DND-41 (cell line): ENCODE results near the gene RAI2.

Experiments
- ATAC-seq: fragments of 200-7000 bp; cut with Tn5 transposase; 3 replicates; pipeline ENCODE4 v1.9.1; 2021; ENCODE audit warnings: low read depth; ENCODE audit not compliant: insufficient read depth
- DNase-seq: peaks from one replicate; pipeline ENCODE4 v3.0.0-alpha.2; 2020
- H2AFZ ChIP-seq: 2 replicates; pipeline ENCODE4 v1.6.0; 2012; ENCODE audit warnings: low read depth, low read length
- H3K27ac ChIP-seq: 2 replicates; pipeline ENCODE4 v1.5.1; 2012; ENCODE audit warnings: low read length, inconsistent platforms
- H3K27me3 ChIP-seq: fragments of 200-600 bp; sonication (generic); 2 replicates; pipeline ENCODE4 v1.6.0; 2012; ENCODE audit warnings: low read length, mild to moderate bottlenecking, inconsistent platforms; ENCODE audit not compliant: insufficient read depth, poor library complexity
- H3K36me3 ChIP-seq: 2 replicates; pipeline ENCODE4 v1.5.1; 2012; ENCODE audit warnings: low read length, inconsistent platforms; ENCODE audit not compliant: insufficient read depth
- H3K4me1 ChIP-seq: 2 replicates; pipeline ENCODE4 v1.5.1; 2012; ENCODE audit warnings: mild to moderate bottlenecking, low read length; ENCODE audit not compliant: insufficient read depth
- H3K4me2 ChIP-seq: 2 replicates; pipeline ENCODE4 v1.6.0; 2012; ENCODE audit warnings: mild to moderate bottlenecking, moderate library complexity, low read length, inconsistent platforms; ENCODE audit not compliant: insufficient read depth
- H3K4me3 ChIP-seq, 2 experiments: fragments of 200-600 bp in 1 of 2; shearing (Covaris generic) in 1 of 2; 2 replicates each; pipeline ENCODE4 v1.5.1; 2012 to 2016; ENCODE audit warnings: inconsistent platforms in 2 of 2, low read length in 2 of 2, mild to moderate bottlenecking in 2 of 2, low read depth in 1 of 2, moderate library complexity in 1 of 2
- H3K79me2 ChIP-seq: 2 replicates; pipeline ENCODE4 v1.6.0; 2012; ENCODE audit warnings: low read length, inconsistent platforms; ENCODE audit not compliant: insufficient read depth
- H3K9ac ChIP-seq: 2 replicates; pipeline ENCODE4 v1.6.0; 2012; ENCODE audit warnings: low read depth, mild to moderate bottlenecking, inconsistent platforms, low read length, moderate library complexity
- H3K9me3 ChIP-seq: 2 replicates; pipeline ENCODE4 v1.5.1; 2012; ENCODE audit warnings: low read length, moderate library complexity, mild to moderate bottlenecking, inconsistent platforms; ENCODE audit not compliant: insufficient read depth, severe bottlenecking
- H4K20me1 ChIP-seq: 2 replicates; pipeline ENCODE4 v1.6.0; 2012; ENCODE audit warnings: low read length; ENCODE audit not compliant: insufficient read depth
- EZH2 ChIP-seq: IDR thresholded peaks from 3 replicates; pipeline ENCODE4 v1.6.1; 2012; ENCODE audit warnings: borderline replicate concordance, low read depth, mild to moderate bottlenecking, moderate library complexity, low read length, inconsistent platforms; ENCODE audit not compliant: severe bottlenecking
- TF ChIP-seq, protein P1 (sequence below): IDR thresholded peaks from 2 replicates; pipeline ENCODE4 v1.5.1; 2012; ENCODE audit warnings: borderline replicate concordance, low read length, moderate library complexity, mild to moderate bottlenecking; ENCODE audit not compliant: poor library complexity, severe bottlenecking; ENCODE audit errors: extremely low read depth

The RAI2 gene

DNA sequence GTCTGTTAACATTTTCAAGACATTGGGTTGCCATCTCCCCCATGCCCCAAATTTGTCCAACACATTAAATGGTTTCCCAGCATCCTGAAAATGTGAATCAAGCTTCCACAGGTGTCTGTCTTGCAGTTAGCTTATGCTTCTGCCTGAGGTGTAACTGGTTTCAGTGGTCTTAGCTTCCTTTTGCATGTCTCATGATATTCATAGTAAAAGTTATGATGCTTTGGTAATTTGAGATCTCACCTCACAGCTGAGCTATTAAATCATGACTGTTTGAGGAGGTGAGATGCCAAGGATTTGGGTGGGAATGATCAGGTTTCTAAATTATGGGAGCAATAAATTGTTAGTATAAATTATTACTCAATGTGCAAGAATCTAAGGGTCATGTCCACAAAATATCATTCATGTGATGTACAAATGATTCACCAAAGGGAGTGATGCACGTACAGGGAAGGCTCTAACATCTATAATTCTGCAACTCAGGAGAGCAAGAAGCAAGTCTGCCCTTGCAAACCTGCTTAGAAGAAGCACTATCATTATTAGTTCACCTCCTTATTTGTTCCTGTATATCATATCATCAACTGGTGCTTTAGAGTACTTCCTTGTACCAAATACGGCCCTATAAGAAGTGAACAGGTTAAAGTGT, 17.1 kb upstream of the RAI2 start:
- no peaks in the 10 kb centered on the region for H3K27me3 ChIP-seq
- DNase-seq: no peak
- ATAC-seq: no peak
- H3K9ac ChIP-seq: no peak overlapping the region
- no peak overlapping the region for H3K27ac ChIP-seq
- H2AFZ ChIP-seq: no peak overlapping the region
- no peaks in the 10 kb centered on the region for H4K20me1 ChIP-seq
- no peaks in the 10 kb centered on the region for H3K4me1 ChIP-seq
- H3K36me3 ChIP-seq: no peaks in the 10 kb centered on the region
- no peak overlapping the region for H3K4me3 ChIP-seq
- TF ChIP-seq, protein P1, sequence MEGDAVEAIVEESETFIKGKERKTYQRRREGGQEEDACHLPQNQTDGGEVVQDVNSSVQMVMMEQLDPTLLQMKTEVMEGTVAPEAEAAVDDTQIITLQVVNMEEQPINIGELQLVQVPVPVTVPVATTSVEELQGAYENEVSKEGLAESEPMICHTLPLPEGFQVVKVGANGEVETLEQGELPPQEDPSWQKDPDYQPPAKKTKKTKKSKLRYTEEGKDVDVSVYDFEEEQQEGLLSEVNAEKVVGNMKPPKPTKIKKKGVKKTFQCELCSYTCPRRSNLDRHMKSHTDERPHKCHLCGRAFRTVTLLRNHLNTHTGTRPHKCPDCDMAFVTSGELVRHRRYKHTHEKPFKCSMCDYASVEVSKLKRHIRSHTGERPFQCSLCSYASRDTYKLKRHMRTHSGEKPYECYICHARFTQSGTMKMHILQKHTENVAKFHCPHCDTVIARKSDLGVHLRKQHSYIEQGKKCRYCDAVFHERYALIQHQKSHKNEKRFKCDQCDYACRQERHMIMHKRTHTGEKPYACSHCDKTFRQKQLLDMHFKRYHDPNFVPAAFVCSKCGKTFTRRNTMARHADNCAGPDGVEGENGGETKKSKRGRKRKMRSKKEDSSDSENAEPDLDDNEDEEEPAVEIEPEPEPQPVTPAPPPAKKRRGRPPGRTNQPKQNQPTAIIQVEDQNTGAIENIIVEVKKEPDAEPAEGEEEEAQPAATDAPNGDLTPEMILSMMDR: no peak
- TF ChIP-seq EZH2: no peak
- no peaks in the 10 kb centered on the region for H3K9me3 ChIP-seq
- no peaks in the 10 kb centered on the region for H3K79me2 ChIP-seq
- H3K4me2 ChIP-seq: no peak overlapping the region

DNA sequence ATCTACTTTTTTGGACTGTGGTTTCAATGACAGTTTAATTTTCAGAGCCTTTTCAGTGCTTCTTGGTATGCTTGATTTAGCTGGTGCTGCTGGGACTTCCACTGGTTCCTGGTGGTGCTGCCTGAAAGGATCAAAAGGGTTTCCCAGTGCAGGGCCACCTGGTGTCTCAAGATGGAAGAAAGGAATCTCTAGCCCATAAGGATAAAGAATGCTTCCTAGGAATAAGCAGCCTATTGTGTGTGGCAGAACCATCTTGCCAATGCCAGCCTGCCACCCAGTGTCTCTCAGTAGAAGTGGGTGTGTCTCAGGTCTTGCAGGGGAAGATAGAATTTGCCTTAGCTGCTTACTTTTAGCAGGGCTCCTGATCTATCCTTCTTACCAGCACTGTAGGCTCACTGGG, 15.0 kb upstream of the RAI2 start:
- no peak overlapping the region for H3K9ac ChIP-seq
- ATAC-seq: no peak
- no peaks in the 10 kb centered on the region for H4K20me1 ChIP-seq
- no peak overlapping the region for H3K4me2 ChIP-seq
- no peak for DNase-seq
- H3K4me3 ChIP-seq: no peak overlapping the region
- H3K27ac ChIP-seq: no peak overlapping the region
- no peaks in the 10 kb centered on the region for H3K36me3 ChIP-seq
- no peaks in the 10 kb centered on the region for H3K27me3 ChIP-seq
- no peaks in the 10 kb centered on the region for H3K4me1 ChIP-seq
- H3K9me3 ChIP-seq: no peaks in the 10 kb centered on the region
- no peak overlapping the region for H2AFZ ChIP-seq
- TF ChIP-seq EZH2: no peak
- TF ChIP-seq, protein P1: no peak
- no peaks in the 10 kb centered on the region for H3K79me2 ChIP-seq

DNA sequence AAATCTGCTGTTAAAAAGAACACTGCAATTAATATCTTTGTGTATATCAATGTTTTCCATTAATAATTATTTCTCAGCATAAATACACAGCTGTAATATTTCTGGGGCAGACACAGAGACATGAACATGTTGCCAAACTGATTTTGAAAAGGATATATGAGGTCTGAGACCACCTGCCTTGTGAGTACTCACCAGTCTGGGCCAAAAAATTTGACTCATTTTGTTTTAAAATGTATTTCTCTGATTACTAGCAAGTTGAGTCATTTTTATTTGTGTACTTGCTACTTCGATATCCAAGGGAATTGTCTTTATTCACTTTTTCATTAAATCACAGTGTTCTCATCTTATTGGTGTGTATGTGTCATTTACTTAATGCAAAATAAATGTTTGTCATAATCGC, 8.5 kb upstream of the RAI2 start:
- Histone ChIP-seq H3K4me2 (no peak overlapping the region), H3K79me2 (no peaks in the 10 kb centered on the region), H3K9me3 (no peaks in the 10 kb centered on the region), H3K27ac (no peak overlapping the region), H3K4me1 (no peaks in the 10 kb centered on the region), H4K20me1 (no peaks in the 10 kb centered on the region), H2AFZ (no peak overlapping the region), H3K36me3 (no peaks in the 10 kb centered on the region), H3K4me3 (no peak overlapping the region), H3K27me3 (no peaks in the 10 kb centered on the region), H3K9ac (no peak overlapping the region)
- no peak for DNase-seq
- ATAC-seq: no peak
- TF ChIP-seq, protein P1: no peak
- TF ChIP-seq EZH2: no peak
